ENCODE results near the gene ZEB2. TPM values are rescaled to one million over a fixed set of nuclear protein-coding genes. Genes with fewer than 3 reads are reported as not detected.

Gene ZEB2
- total RNA-seq, 3 donors from 2014 or later: 53.7 to 225 (median 83.2) TPM

DNA sequence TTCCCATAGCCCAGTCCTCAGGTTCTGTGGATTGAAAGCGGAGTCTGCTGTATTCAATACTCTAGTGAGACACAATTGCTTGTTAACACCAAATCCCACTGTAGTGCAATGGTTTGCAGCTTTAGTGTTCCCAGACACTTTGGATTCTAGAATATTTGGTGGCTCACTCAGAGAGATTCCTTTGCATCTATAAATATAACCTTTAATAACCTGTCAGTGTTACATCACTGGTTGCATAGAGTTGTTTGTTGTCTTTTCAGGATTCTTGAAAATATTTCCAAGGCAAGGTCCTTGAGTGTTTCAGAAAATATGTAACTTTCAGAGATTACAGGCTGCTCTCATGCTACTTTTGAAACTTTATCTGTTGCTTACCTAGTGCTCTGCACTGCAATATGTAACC, 157.5 kb downstream of the ZEB2 start:
- TF ChIP-seq POLR2AphosphoS5 (IDR thresholded peaks at IDR 0.05) (no peak), POLR2A (IDR thresholded peaks at IDR 0.05) (no peak)
- TF ChIP-seq, protein P1, sequence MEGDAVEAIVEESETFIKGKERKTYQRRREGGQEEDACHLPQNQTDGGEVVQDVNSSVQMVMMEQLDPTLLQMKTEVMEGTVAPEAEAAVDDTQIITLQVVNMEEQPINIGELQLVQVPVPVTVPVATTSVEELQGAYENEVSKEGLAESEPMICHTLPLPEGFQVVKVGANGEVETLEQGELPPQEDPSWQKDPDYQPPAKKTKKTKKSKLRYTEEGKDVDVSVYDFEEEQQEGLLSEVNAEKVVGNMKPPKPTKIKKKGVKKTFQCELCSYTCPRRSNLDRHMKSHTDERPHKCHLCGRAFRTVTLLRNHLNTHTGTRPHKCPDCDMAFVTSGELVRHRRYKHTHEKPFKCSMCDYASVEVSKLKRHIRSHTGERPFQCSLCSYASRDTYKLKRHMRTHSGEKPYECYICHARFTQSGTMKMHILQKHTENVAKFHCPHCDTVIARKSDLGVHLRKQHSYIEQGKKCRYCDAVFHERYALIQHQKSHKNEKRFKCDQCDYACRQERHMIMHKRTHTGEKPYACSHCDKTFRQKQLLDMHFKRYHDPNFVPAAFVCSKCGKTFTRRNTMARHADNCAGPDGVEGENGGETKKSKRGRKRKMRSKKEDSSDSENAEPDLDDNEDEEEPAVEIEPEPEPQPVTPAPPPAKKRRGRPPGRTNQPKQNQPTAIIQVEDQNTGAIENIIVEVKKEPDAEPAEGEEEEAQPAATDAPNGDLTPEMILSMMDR (IDR thresholded peaks at IDR 0.05): no peak

DNA sequence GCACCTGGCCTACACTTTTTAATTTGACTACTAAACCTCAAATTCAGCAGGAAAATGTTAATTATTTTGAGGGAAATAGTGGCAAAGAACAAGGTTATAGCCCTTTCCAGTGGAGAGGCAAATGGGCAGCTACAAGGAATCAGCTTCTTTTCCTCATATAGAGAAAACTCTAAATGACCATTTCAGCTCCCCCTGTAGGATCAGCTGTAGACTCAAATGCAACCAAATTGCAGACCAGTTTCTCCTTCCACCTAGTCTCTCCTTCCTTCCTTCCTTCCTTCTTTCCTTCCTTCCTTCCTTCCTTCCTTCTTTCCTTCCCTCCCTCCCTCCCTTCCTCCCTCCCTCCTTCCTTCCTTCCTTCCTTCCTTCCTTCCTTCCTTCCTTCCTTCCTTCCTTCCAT, 158.2 kb downstream of the ZEB2 start:
- Histone ChIP-seq H3K27ac (no peak overlapping the region), H3K36me3 (no peaks in the 10 kb centered on the region), H3K9me3 (no peaks in the 10 kb centered on the region), H3K4me1 (no peaks in the 10 kb centered on the region), H3K4me3 (no peak overlapping the region), H3K27me3 (no peaks in the 10 kb centered on the region)
- intact Hi-C loops (cut with DNase I; ENCODE audit: low total_unique reads): no loop called here
- no peak for TF ChIP-seq POLR2AphosphoS5 (IDR thresholded peaks at IDR 0.05)
- no peak for DNase-seq (ENCODE audit: low spot score in 2 of 2)

More for the DNA sequence above, 157.5 kb downstream of the ZEB2 start:
- H3K9me3 ChIP-seq: no peaks in the 10 kb centered on the region
- no peaks in the 10 kb centered on the region for H3K36me3 ChIP-seq
- H3K4me1 ChIP-seq: no peaks in the 10 kb centered on the region
- no peak overlapping the region for H3K27ac ChIP-seq
- intact Hi-C loops (cut with DNase I; ENCODE audit: low total_unique reads): no loop called here
- no peaks in the 10 kb centered on the region for H3K27me3 ChIP-seq
- H3K4me3 ChIP-seq: no peak overlapping the region
- DNase-seq (ENCODE audit: low spot score in 2 of 2): no peak

GRCh38 chr2:144359684-144360083, 160.2 kb downstream of the ZEB2 start:
- H3K27ac ChIP-seq: no peak overlapping the region
- TF ChIP-seq POLR2A (IDR thresholded peaks at IDR 0.05) (no peak), POLR2AphosphoS5 (IDR thresholded peaks at IDR 0.05) (no peak)
- TF ChIP-seq, protein P1 (IDR thresholded peaks at IDR 0.05): no peak
- intact Hi-C loops (cut with DNase I; ENCODE audit: low total_unique reads): no loop called here
- DNase-seq (ENCODE audit: low spot score in 2 of 2): no peak
- no peaks in the 10 kb centered on the region for H3K36me3 ChIP-seq
- no peaks in the 10 kb centered on the region for H3K9me3 ChIP-seq
- H3K4me3 ChIP-seq: no peak overlapping the region
- H3K27me3 ChIP-seq: no peaks in the 10 kb centered on the region
- no peaks in the 10 kb centered on the region for H3K4me1 ChIP-seq

- intact Hi-C loops (cut with DNase I; ENCODE audit: low total_unique reads): no loop called here
- Histone ChIP-seq H3K9me3 (no peaks in the 10 kb centered on the region), H3K27me3 (no peaks in the 10 kb centered on the region), H3K27ac (peak overlapping the region; percentile 4 to 14), H3K4me1 (no peaks in the 10 kb centered on the region), H3K4me3 (no peak overlapping the region), H3K36me3 (no peaks in the 10 kb centered on the region)
- no peak for DNase-seq (ENCODE audit: low spot score in 2 of 2)
- TF ChIP-seq POLR2A (IDR thresholded peaks at IDR 0.05) (no peak), POLR2AphosphoS5 (IDR thresholded peaks at IDR 0.05) (no peak)
- TF ChIP-seq, protein P1 (IDR thresholded peaks at IDR 0.05): no peak
Measured at GRCh38 chr2:144358979-144359541, 160.9 kb downstream of the ZEB2 start.

DNA sequence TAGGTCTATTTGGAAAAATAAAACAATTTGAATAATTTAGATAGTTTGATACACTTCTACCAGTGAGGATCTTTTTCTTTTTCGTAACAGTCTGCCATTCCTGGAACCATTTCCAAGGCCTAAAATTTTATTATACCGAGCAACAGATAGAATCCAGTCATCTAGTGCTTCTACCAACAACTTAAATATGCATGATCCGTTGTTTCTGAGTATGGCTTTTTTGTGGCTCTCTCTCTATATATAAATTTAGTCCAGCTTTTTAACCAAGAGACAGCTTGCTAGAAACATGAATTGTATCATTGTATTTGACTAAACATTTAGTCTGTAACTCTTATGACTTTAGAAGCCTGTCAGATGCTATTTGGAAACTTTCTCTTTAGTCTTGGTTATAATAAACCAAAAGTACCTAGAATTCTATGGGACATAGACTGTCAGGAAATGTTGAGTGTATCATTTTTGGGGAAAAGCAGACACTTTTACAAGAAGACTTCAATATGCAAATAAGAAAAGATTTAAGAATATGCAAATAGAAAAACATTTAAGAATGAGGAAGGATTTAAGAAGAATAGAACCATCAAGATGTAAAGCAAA, 161.4 kb downstream of the ZEB2 start:
- TF ChIP-seq POLR2A (IDR thresholded peaks at IDR 0.05) (no peak), POLR2AphosphoS5 (IDR thresholded peaks at IDR 0.05) (no peak)
- TF ChIP-seq, protein P1 (IDR thresholded peaks at IDR 0.05): no peak
- Histone ChIP-seq H3K4me3 (no peak overlapping the region), H3K4me1 (no peaks in the 10 kb centered on the region), H3K27me3 (no peaks in the 10 kb centered on the region), H3K36me3 (no peaks in the 10 kb centered on the region), H3K9me3 (no peaks in the 10 kb centered on the region), H3K27ac (peak overlapping the region; percentile 4 to 14)
- DNase-seq (ENCODE audit: low spot score in 2 of 2): no peak
- intact Hi-C loops (cut with DNase I; ENCODE audit: low total_unique reads): no loop called here

Measured in breast epithelium (tissue), 4 donors.